ENCODE measurements around the gene MYO5A. TPM values are rescaled to one million over a fixed set of nuclear protein-coding genes. Genes with fewer than 3 reads are reported as not detected.

The MYO5A gene
- polyA plus RNA-seq, 2 of the 4 experiments (the other 2 are of a cell fraction), result 15.1 to 46.7 TPM

GRCh38 chr15:52331490-52332240 lies 197.0 kb downstream of the MYO5A start:
- ChIA-PET POLR2A (no interaction called here), CTCF (interaction anchor here (0.6 to 4.9 kb wide), 37 partner anchors 10 to 403 kb away, joined by 3 to 42 read pairs (median 4); partner anchors contain the start of gene MYO5A)
- DNase-seq (ENCODE audit: low read depth in 1 of 2, low spot score in 1 of 2), result peak; percentile 44 to 75
- Histone ChIP-seq H3K9me3 (no peaks in the 10 kb centered on the region), H3K4me1 (peaks cover 46% of the 10 kb centered on the region), H3K27ac (0 out of 6 replicates have a peak overlapping the region, but pooled peaks of 1 of the 2 experiments have one; percentile 2), H3K4me3 (no peak overlapping the region), H3K4me2 (0 out of 3 replicates have a peak overlapping the region, but pooled peaks have one; percentile 14)
- TF ChIP-seq EHF (CRISPR knock-in tag; IDR thresholded peaks at IDR 0.05) (no peak), CBX2 (IDR thresholded peaks at IDR 0.05; ENCODE audit: borderline replicate concordance, low read depth) (no peak), MAX (IDR thresholded peaks at IDR 0.05) (0 out of 2 replicates have a peak, but pooled peaks have one; percentile 21), CTCF (IDR thresholded peaks at IDR 0.05) (peak; percentile 71), CBX8 (IDR thresholded peaks at IDR 0.05) (no peak), GATA3 (IDR thresholded peaks at IDR 0.05; ENCODE audit: borderline replicate concordance) (0 out of 2 replicates have a peak, but pooled peaks have one; percentile 20), RFX5 (IDR thresholded peaks at IDR 0.05) (no peak), SMC3 (IDR thresholded peaks at IDR 0.05) (peak; percentile 91), CEBPB (IDR thresholded peaks at IDR 0.05) (no peak), JUNB (IDR thresholded peaks at IDR 0.05) (no peak), MAFK (IDR thresholded peaks at IDR 0.05; ENCODE audit: partially characterized antibody) (peak; percentile 64), HDAC2 (IDR thresholded peaks at IDR 0.05) (no peak), RNF2 (IDR thresholded peaks at IDR 0.05; ENCODE audit: borderline replicate concordance, low read depth) (no peak), RAD21 (conservative IDR thresholded peaks at IDR 0.05 in 1 of 2, IDR thresholded peaks at IDR 0.05 in 1 of 2) (peak; percentile 88 to 93), MYC (IDR thresholded peaks at IDR 0.05; ENCODE audit: borderline replicate concordance, low read length) (no peak), JUN (IDR thresholded peaks at IDR 0.05) (no peak), ZNF302 (CRISPR knock-in tag; IDR thresholded peaks at IDR 0.05) (no peak)
- ATAC-seq, result peak; percentile 79 to 81
- WGBS (ENCODE audit: missing lambda C conversion rate), result 43% methylated on average over 6 of the region's 6 CpGs
- peak; percentile 96 for FAIRE-seq

- 96% methylated on average over 1 of the region's 1 CpG for WGBS (ENCODE audit: missing lambda C conversion rate)
- no peak overlapping the region for H3K27ac ChIP-seq
- no peaks in the 10 kb centered on the region for H3K9me3 ChIP-seq
- no peak for DNase-seq (ENCODE audit: low read depth in 1 of 2, low spot score in 1 of 2)
- ChIA-PET CTCF (interaction anchor here (0.6 to 0.7 kb wide), 2 partner anchors 17 to 385 kb away, joined by 3 read pairs; no protein-coding TSS in a partner anchor), POLR2A (interaction anchor here (0.7 kb wide), 1 partner anchor 105 kb away, joined by 4 read pairs; no protein-coding TSS in a partner anchor)
- no peak for TF ChIP-seq SREBF2 (IDR thresholded peaks at IDR 0.05)
- no peak for TF ChIP-seq ESRRA (IDR thresholded peaks at IDR 0.05; ENCODE audit: borderline replicate concordance, low read length)
- TF ChIP-seq USF2 (IDR thresholded peaks at IDR 0.05), result no peak
- TF ChIP-seq KDM5A (IDR thresholded peaks at IDR 0.05), result no peak
- TF ChIP-seq RARB (CRISPR knock-in tag; IDR thresholded peaks at IDR 0.05), result no peak
- no peak for TF ChIP-seq RFX5 (IDR thresholded peaks at IDR 0.05)
- no peak for TF ChIP-seq CTCF (IDR thresholded peaks at IDR 0.05)
- TF ChIP-seq HOXB5 (CRISPR knock-in tag; IDR thresholded peaks at IDR 0.05), result no peak
- no peak for TF ChIP-seq BCL3 (IDR thresholded peaks at IDR 0.05)
- no peak for TF ChIP-seq ZFP36 (IDR thresholded peaks at IDR 0.05; ENCODE audit: borderline replicate concordance, partially characterized antibody)
- TF ChIP-seq TFCP2L1 (CRISPR knock-in tag; IDR thresholded peaks at IDR 0.05), result no peak
- TF ChIP-seq NFE2L2 (conservative IDR thresholded peaks at IDR 0.05; ENCODE audit: low read length), result no peak
- TF ChIP-seq KDM1A (IDR thresholded peaks at IDR 0.05; ENCODE audit: low read depth), result no peak
- no peak for TF ChIP-seq ZNF302 (CRISPR knock-in tag; IDR thresholded peaks at IDR 0.05)
- no peak for FAIRE-seq
- peaks cover 29% of the 10 kb centered on the region for H3K4me1 ChIP-seq
- H3K4me3 ChIP-seq, result no peak overlapping the region
- H3K4me2 ChIP-seq, result no peak overlapping the region
- ATAC-seq, result no peak
Measured at GRCh38 chr15:52329987-52330386, 198.7 kb downstream of the MYO5A start.
